Measurements from ENCODE around the gene SECISBP2L. TPM values are rescaled to one million over a fixed set of nuclear protein-coding genes. Genes with fewer than 3 reads are reported as not detected.
A peak's percentile ranks its signal among the peaks of the same experiment; 100 is the strongest.

SECISBP2L gene
- total and polyA plus RNA-seq, 10 of the 15 experiments (the other 5 are each of a cell fraction or from before 2014, with no cell fraction given), result 1.4 to 24.2 (median 10.4) TPM

DNA sequence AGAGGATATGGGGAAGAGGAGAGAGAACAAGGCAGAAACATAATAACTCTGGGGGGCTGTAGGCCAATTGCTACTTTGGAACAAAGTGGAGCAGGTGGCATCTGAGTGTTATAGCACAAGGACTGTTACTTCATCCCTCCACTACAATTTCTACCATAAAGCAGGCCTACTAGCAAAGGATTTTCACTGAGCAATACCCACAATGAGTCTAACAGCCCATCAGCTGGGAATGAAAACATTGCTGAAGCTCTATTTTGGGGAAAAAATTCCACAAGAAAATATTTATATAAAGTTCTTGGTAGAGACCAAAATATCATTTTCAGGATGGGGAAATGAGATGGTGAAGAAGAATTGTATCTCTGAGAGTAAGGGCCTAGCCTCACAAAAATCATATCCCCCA is 78.9 kb downstream of the SECISBP2L start:
- peaks cover 0 to 9% of the 10 kb centered on the region in 2 experiments; a peak in 2 of 4 replicates for H3K27me3 ChIP-seq (replicated peaks in 1 of 2; ENCODE audit: control insufficient read depth in 2 of 2, insufficient read depth in 2 of 2, low read length in 1 of 2)
- H3K27ac ChIP-seq (ENCODE audit: control insufficient read depth, insufficient read depth), result no peak overlapping the region
- DNase-seq (ENCODE audit: low read depth, low spot score) (no peak), FAIRE-seq (no peak), ATAC-seq (no peak)
- ChIA-PET RAD21 (ENCODE audit: unreplicated experiment) (interaction anchor here (1.2 to 5.1 kb wide), 4 partner anchors 9 to 106 kb away, joined by 3 to 78 read pairs (median 18); partner anchors contain the start of gene EID1), SMC1A (ENCODE audit: uncharacterized antibody, unreplicated experiment) (interaction anchor here (1.0 to 6.6 kb wide), 11 partner anchors 7 to 107 kb away, joined by 3 to 112 read pairs (median 25); partner anchors contain the start of gene EID1), CTCF (interaction anchor here (0.6 to 9.1 kb wide), 9 partner anchors 9 to 609 kb away, joined by 3 to 129 read pairs (median 18); partner anchors contain the start of gene EID1), POLR2A (interaction anchor here (2.3 kb wide), 1 partner anchor 9 kb away, joined by 9 read pairs; no protein-coding TSS in a partner anchor)
- H3K4me3 ChIP-seq, result no peak overlapping the region
- in situ Hi-C loops (cut with MboI) (no loop called here), intact Hi-C loops (cut with micrococcal nuclease; ENCODE audit: unreplicated experiment) (loop anchor here (5.0 kb wide), 1 partner anchor 85 kb away; no protein-coding TSS in a partner anchor)
- no peaks in the 10 kb centered on the region for H4K20me1 ChIP-seq (ENCODE audit: control insufficient read depth, insufficient read depth)
- no peaks in the 10 kb centered on the region; the same call in 1 of the 2 replicates for H3K4me1 ChIP-seq (ENCODE audit: control insufficient read depth, insufficient read depth, low read length)
- no peak overlapping the region; the same call in 1 of the 2 replicates for H2AFZ ChIP-seq (ENCODE audit: control insufficient read depth, low read depth, low read length)
- H3K79me2 ChIP-seq (ENCODE audit: control insufficient read depth, insufficient read depth, low read length), result no peaks in the 10 kb centered on the region
- TF ChIP-seq, protein P1, sequence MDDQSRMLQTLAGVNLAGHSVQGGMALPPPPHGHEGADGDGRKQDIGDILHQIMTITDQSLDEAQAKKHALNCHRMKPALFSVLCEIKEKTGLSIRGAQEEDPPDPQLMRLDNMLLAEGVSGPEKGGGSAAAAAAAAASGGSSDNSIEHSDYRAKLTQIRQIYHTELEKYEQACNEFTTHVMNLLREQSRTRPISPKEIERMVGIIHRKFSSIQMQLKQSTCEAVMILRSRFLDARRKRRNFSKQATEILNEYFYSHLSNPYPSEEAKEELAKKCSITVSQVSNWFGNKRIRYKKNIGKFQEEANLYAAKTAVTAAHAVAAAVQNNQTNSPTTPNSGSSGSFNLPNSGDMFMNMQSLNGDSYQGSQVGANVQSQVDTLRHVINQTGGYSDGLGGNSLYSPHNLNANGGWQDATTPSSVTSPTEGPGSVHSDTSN (IDR thresholded peaks at IDR 0.05; ENCODE audit: insufficient replicate concordance, low read depth, low read length), result no peak
- no peak for TF ChIP-seq POLR2AphosphoS5 (IDR thresholded peaks at IDR 0.05; ENCODE audit: low read length)
- no peaks in the 10 kb centered on the region; the same call in 2 of the 3 replicates for H3K9me3 ChIP-seq (replicated peaks; ENCODE audit: control insufficient read depth, insufficient read depth, low read length)
- no peaks in the 10 kb centered on the region for H3K36me3 ChIP-seq (ENCODE audit: control insufficient read depth in 2 of 2, insufficient read depth in 2 of 2, low read length in 1 of 2)
- H3K4me2 ChIP-seq (ENCODE audit: control insufficient read depth, insufficient read depth), result no peak overlapping the region
- no peak overlapping the region for H3K9ac ChIP-seq (ENCODE audit: control insufficient read depth, insufficient read depth, low read length)
- no TSS peak for BruUV-seq (replicated peaks)

DNA sequence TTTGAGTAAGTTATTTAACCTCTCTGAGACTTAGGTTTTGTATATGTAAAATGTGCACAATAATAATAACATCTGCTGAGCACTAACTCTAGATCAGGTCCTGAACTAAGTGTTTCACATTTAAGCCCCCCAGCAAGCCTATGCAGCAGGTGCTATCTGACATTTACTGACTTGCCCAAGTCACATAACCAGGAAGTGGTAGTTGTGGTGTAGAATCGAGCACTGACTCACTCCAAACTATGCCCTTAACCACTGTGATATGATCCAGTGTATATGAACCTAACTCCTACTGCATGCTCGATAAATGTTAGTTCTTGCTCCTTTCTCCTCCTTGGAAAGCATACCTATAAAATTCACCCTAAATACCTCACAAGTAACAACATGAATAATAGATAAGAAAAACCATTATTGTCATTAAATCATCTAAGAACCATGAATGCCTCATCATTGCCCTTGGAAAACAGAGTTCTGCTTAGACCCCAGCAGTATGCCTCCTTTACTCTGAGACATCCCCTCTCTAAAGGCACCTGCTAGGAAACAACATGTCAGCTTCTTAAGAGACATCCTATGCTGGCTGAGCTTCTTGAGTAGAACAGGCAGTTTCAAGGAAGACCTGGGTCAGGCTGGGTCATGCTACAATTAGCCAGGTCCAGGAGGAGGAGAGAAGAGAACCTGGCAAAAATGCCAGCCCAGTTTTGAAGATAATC is 79.5 kb downstream of the SECISBP2L start:
- Histone ChIP-seq H3K79me2 (ENCODE audit: control insufficient read depth, insufficient read depth, low read length) (no peaks in the 10 kb centered on the region), H3K4me2 (ENCODE audit: control insufficient read depth, insufficient read depth) (no peak overlapping the region), H3K27me3 (replicated peaks in 1 of 2; ENCODE audit: control insufficient read depth in 2 of 2, insufficient read depth in 2 of 2, low read length in 1 of 2) (peaks cover 0 to 11% of the 10 kb centered on the region in 2 experiments; a peak in 2 of 4 replicates), H3K36me3 (ENCODE audit: control insufficient read depth in 2 of 2, insufficient read depth in 2 of 2, low read length in 1 of 2) (no peaks in the 10 kb centered on the region), H2AFZ (ENCODE audit: control insufficient read depth, low read depth, low read length) (peak overlapping the region; percentile 6), H3K9me3 (replicated peaks; ENCODE audit: control insufficient read depth, insufficient read depth, low read length) (no peaks in the 10 kb centered on the region; the same call in 2 of the 3 replicates), H3K9ac (ENCODE audit: control insufficient read depth, insufficient read depth, low read length) (no peak overlapping the region), H3K4me1 (ENCODE audit: control insufficient read depth, insufficient read depth, low read length) (no peaks in the 10 kb centered on the region; the same call in 1 of the 2 replicates), H3K4me3 (no peak overlapping the region), H4K20me1 (ENCODE audit: control insufficient read depth, insufficient read depth) (no peaks in the 10 kb centered on the region), H3K27ac (ENCODE audit: control insufficient read depth, insufficient read depth) (no peak overlapping the region)
- intact Hi-C loops (cut with micrococcal nuclease; ENCODE audit: unreplicated experiment) (loop anchor here (1.0 to 5.0 kb wide), 2 partner anchors 84 to 104 kb away; no protein-coding TSS in a partner anchor), in situ Hi-C loops (cut with MboI) (no loop called here)
- ChIA-PET RAD21 (ENCODE audit: unreplicated experiment) (interaction anchor here (0.7 to 5.1 kb wide), 18 partner anchors 9 to 454 kb away, joined by 3 to 78 read pairs (median 4); partner anchors contain the start of gene EID1), POLR2A (interaction anchor here (0.7 to 2.3 kb wide), 4 partner anchors 10 to 95 kb away, joined by 3 to 9 read pairs (median 4); partner anchors contain the start of gene EID1), CTCF (interaction anchor here (0.7 to 9.1 kb wide), 20 partner anchors 9 to 630 kb away, joined by 3 to 129 read pairs (median 6); partner anchors contain the start of gene EID1), SMC1A (ENCODE audit: uncharacterized antibody, unreplicated experiment) (interaction anchor here (1.0 to 6.6 kb wide), 22 partner anchors 8 to 614 kb away, joined by 3 to 112 read pairs (median 4); partner anchors contain the start of genes CEP152, COPS2 and EID1)
- ATAC-seq (peak; percentile 91), DNase-seq (ENCODE audit: low read depth, low spot score) (peak; percentile 55), FAIRE-seq (no peak)
- BruUV-seq (replicated peaks), result no TSS peak
- 28% methylated on average over 2 of the region's 2 CpGs for WGBS (ENCODE audit: insufficient coverage, insufficient replicate concordance, low lambda C conversion rate, missing lambda C conversion rate)
- 0 out of 2 replicates have a peak, but pooled peaks have one; percentile 14 for TF ChIP-seq NFIC (IDR thresholded peaks at IDR 0.05; ENCODE audit: low read depth, low read length)
- no peak for TF ChIP-seq JUNB (IDR thresholded peaks at IDR 0.05)
- TF ChIP-seq, protein P2, sequence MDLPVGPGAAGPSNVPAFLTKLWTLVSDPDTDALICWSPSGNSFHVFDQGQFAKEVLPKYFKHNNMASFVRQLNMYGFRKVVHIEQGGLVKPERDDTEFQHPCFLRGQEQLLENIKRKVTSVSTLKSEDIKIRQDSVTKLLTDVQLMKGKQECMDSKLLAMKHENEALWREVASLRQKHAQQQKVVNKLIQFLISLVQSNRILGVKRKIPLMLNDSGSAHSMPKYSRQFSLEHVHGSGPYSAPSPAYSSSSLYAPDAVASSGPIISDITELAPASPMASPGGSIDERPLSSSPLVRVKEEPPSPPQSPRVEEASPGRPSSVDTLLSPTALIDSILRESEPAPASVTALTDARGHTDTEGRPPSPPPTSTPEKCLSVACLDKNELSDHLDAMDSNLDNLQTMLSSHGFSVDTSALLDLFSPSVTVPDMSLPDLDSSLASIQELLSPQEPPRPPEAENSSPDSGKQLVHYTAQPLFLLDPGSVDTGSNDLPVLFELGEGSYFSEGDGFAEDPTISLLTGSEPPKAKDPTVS (IDR thresholded peaks at IDR 0.05; ENCODE audit: low read depth, low read length), result no peak
- TF ChIP-seq, protein P3, sequence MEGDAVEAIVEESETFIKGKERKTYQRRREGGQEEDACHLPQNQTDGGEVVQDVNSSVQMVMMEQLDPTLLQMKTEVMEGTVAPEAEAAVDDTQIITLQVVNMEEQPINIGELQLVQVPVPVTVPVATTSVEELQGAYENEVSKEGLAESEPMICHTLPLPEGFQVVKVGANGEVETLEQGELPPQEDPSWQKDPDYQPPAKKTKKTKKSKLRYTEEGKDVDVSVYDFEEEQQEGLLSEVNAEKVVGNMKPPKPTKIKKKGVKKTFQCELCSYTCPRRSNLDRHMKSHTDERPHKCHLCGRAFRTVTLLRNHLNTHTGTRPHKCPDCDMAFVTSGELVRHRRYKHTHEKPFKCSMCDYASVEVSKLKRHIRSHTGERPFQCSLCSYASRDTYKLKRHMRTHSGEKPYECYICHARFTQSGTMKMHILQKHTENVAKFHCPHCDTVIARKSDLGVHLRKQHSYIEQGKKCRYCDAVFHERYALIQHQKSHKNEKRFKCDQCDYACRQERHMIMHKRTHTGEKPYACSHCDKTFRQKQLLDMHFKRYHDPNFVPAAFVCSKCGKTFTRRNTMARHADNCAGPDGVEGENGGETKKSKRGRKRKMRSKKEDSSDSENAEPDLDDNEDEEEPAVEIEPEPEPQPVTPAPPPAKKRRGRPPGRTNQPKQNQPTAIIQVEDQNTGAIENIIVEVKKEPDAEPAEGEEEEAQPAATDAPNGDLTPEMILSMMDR (IDR thresholded peaks at IDR 0.05 in 2 of 3, conservative IDR thresholded peaks at IDR 0.05 in 1 of 3; ENCODE audit: control insufficient read depth in 2 of 3, extremely low read depth in 1 of 3, insufficient read depth in 1 of 3, low read depth in 3 of 3, low read length in 3 of 3), result no peak
- peak; percentile 19; the same call in 1 of the 3 replicates for TF ChIP-seq POU2F2 (IDR thresholded peaks at IDR 0.05; ENCODE audit: borderline replicate concordance, low read depth, low read length)
- no peak for TF ChIP-seq ZNF274 (IDR thresholded peaks at IDR 0.05; ENCODE audit: insufficient read depth, insufficient read length)
- TF ChIP-seq IKZF2 (IDR thresholded peaks at IDR 0.05), result peak in 1 of 2 experiments; percentile 21; a peak in 2 of 4 replicates

Measured in GM12878 (cell line).